ENCODE results near the gene CARD11. TPM values are rescaled to one million over a fixed set of nuclear protein-coding genes. Genes with fewer than 3 reads are reported as not detected.

CARD11 gene
- total RNA-seq, 1 experiment from 2014 or later = 0.57 TPM

DNA sequence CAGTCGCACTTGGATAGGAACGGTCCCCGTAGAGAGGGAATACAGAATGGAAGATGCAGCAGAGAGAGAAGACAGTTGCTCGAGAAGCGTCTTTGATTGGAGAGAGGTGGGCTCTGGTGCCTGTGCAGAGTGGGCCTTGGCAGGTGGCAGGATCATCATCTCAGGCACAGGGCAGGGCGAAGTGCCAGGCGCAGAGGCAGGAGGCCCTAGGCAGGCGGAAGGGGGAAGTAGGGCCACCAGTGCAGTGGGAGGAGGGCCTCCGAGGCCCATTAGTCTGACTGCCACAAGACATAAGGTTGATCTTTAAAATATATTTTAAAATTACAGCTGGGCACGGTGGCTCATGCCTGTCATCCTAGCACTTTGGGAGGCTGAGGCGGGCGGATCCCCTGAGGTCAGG, 10.1 kb downstream of the CARD11 start:
- H3K27ac ChIP-seq (ENCODE audit: low read depth, low read length) = no peak overlapping the region
- H3K27me3 ChIP-seq (ENCODE audit: insufficient read depth, low read length) = no peaks in the 10 kb centered on the region
- intact Hi-C loops (cut with micrococcal nuclease) = no loop called here
- no peak overlapping the region for H3K4me3 ChIP-seq (replicated peaks in 1 of 2; ENCODE audit: low read depth in 1 of 2, low read length in 2 of 2)
- no TSS peak for BruUV-seq (replicated peaks)
- no peak overlapping the region for H3K9ac ChIP-seq (ENCODE audit: low read length)
- H3K4me2 ChIP-seq (ENCODE audit: low read length) = no peak overlapping the region
- ChIA-PET POLR2A (no interaction called here), CTCF (no interaction called here), RAD21 (ENCODE audit: low non-redundant PET in 1 of 2, low total read pairs in 2 of 2, uncharacterized antibody in 2 of 2, unreplicated experiment in 2 of 2) (no interaction called here)
- no peaks in the 10 kb centered on the region for H3K9me3 ChIP-seq (ENCODE audit: control insufficient read depth in 1 of 2, insufficient read depth in 1 of 2, low read depth in 1 of 2, low read length in 2 of 2)
- no peaks in the 10 kb centered on the region for H3K9me2 ChIP-seq (ENCODE audit: insufficient read depth)
- H3K79me2 ChIP-seq (ENCODE audit: insufficient read depth, low read length) = no peaks in the 10 kb centered on the region
- ATAC-seq (no peak), DNase-seq (ENCODE audit: low read depth, low spot score) (no peak)
- no peaks in the 10 kb centered on the region for H3K36me3 ChIP-seq (ENCODE audit: control insufficient read depth in 1 of 2, insufficient read depth in 2 of 2, low read length in 2 of 2)
- TF ChIP-seq SRF (IDR thresholded peaks at IDR 0.05; ENCODE audit: low read depth) (no peak), ZFX (IDR thresholded peaks at IDR 0.05) (no peak), ELF1 (IDR thresholded peaks at IDR 0.05; ENCODE audit: borderline replicate concordance, low read depth) (no peak), ATF3 (IDR thresholded peaks at IDR 0.05) (no peak)
- no peaks in the 10 kb centered on the region for H3K4me1 ChIP-seq (ENCODE audit: control insufficient read depth in 1 of 2, insufficient read depth in 2 of 2, low read length in 2 of 2)
- no peak overlapping the region for H2AFZ ChIP-seq (ENCODE audit: low read depth, low read length, poor library complexity, severe bottlenecking)
- no peaks in the 10 kb centered on the region for H4K20me1 ChIP-seq (ENCODE audit: insufficient read depth)

- ChIA-PET POLR2A (no interaction called here), RAD21 (ENCODE audit: low non-redundant PET in 1 of 2, low total read pairs in 2 of 2, uncharacterized antibody in 2 of 2, unreplicated experiment in 2 of 2) (no interaction called here), CTCF (no interaction called here)
- Histone ChIP-seq H3K79me2 (ENCODE audit: insufficient read depth, low read length) (no peaks in the 10 kb centered on the region), H3K27ac (ENCODE audit: low read depth, low read length) (no peak overlapping the region), H3K9me3 (ENCODE audit: control insufficient read depth in 1 of 2, insufficient read depth in 1 of 2, low read depth in 1 of 2, low read length in 2 of 2) (no peaks in the 10 kb centered on the region), H3K9me2 (ENCODE audit: insufficient read depth) (no peaks in the 10 kb centered on the region), H3K4me1 (ENCODE audit: control insufficient read depth in 1 of 2, insufficient read depth in 2 of 2, low read length in 2 of 2) (no peaks in the 10 kb centered on the region; a peak in 1 of 4 replicates), H4K20me1 (ENCODE audit: insufficient read depth) (no peaks in the 10 kb centered on the region), H3K4me3 (replicated peaks in 1 of 2; ENCODE audit: low read depth in 1 of 2, low read length in 2 of 2) (no peak overlapping the region), H2AFZ (ENCODE audit: low read depth, low read length, poor library complexity, severe bottlenecking) (no peak overlapping the region), H3K36me3 (ENCODE audit: control insufficient read depth in 1 of 2, insufficient read depth in 2 of 2, low read length in 2 of 2) (no peaks in the 10 kb centered on the region), H3K27me3 (ENCODE audit: insufficient read depth, low read length) (no peaks in the 10 kb centered on the region), H3K4me2 (ENCODE audit: low read length) (no peak overlapping the region), H3K9ac (ENCODE audit: low read length) (no peak overlapping the region)
- DNase-seq (ENCODE audit: low read depth, low spot score) (no peak), ATAC-seq (no peak)
- BruUV-seq (replicated peaks) = no TSS peak
- no peak for TF ChIP-seq REST (IDR thresholded peaks at IDR 0.05; ENCODE audit: low read depth)
- no peak for TF ChIP-seq EZH2phosphoT487 (IDR thresholded peaks at IDR 0.05; ENCODE audit: borderline replicate concordance)
- intact Hi-C loops (cut with micrococcal nuclease) = no loop called here
These were observed 10.5 kb downstream of the CARD11 start for GRCh38 chr7:3033136-3033535.
